Esophagus muscularis mucosa (tissue), 3 donors: ENCODE data around the gene KIF16B.

ENCODE experiments used
- POLR2A ChIP-seq: fragments of 450-650 bp; IDR thresholded peaks from one replicate; pipeline ENCODE4 v1.6.1; 2017; ENCODE audit warnings: antibody characterized with exemption, moderate library complexity, mild to moderate bottlenecking, low read depth
- POLR2AphosphoS5 ChIP-seq, 2 donors: sonication (generic); formaldehyde crosslinking; IDR thresholded peaks; one replicate each; pipeline ENCODE4 v1.6.1; 2017; ENCODE audit warnings: antibody characterized with exemption in 2 of 2
- TF ChIP-seq, protein P1 (sequence below), 3 experiments: fragments of 200-600 bp in 2 of 3; fragments of 450-650 bp in 1 of 3; sonication (generic) in 2 of 3; IDR thresholded peaks; one replicate each; pipeline ENCODE4 v1.5.1; 2017 to 2019; ENCODE audit warnings: antibody characterized with exemption in 3 of 3, mild to moderate bottlenecking in 2 of 3, moderate library complexity in 1 of 3

- TF ChIP-seq POLR2AphosphoS5 (IDR thresholded peaks at IDR 0.05): no peak
- TF ChIP-seq, protein P1, sequence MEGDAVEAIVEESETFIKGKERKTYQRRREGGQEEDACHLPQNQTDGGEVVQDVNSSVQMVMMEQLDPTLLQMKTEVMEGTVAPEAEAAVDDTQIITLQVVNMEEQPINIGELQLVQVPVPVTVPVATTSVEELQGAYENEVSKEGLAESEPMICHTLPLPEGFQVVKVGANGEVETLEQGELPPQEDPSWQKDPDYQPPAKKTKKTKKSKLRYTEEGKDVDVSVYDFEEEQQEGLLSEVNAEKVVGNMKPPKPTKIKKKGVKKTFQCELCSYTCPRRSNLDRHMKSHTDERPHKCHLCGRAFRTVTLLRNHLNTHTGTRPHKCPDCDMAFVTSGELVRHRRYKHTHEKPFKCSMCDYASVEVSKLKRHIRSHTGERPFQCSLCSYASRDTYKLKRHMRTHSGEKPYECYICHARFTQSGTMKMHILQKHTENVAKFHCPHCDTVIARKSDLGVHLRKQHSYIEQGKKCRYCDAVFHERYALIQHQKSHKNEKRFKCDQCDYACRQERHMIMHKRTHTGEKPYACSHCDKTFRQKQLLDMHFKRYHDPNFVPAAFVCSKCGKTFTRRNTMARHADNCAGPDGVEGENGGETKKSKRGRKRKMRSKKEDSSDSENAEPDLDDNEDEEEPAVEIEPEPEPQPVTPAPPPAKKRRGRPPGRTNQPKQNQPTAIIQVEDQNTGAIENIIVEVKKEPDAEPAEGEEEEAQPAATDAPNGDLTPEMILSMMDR (IDR thresholded peaks at IDR 0.05): no peak
- TF ChIP-seq POLR2A: no peak
Observed at GRCh38 chr20:16270314-16270931, 302.8 kb downstream of the KIF16B start.
